Panc1 (cell line): ENCODE data around the gene LPP. TPM values are rescaled to one million over a fixed set of nuclear protein-coding genes. Genes with fewer than 3 reads are reported as not detected.

Source experiments
- ATAC-seq: fragments of 200-7000 bp; cut with Tn5 transposase; 2 replicates; pipeline ENCODE4 v1.9.1; 2020; ENCODE audit warnings: mild to moderate bottlenecking, moderate library complexity
- BruUV-seq: library from RNA; stranded (reverse); fragments of 400-500 nt; replicated peaks from 2 replicates; lab custom pipeline; 2021; lab: Mats Ljungman, UMichigan
- CTCF ChIA-PET: fragments of 300-600 bp; sonication (Branson Sonifier 250); formaldehyde crosslinking; loops from one replicate; lab custom pipeline; 2022; ENCODE audit warnings: antibody characterized with exemption; lab: Charles Lee
- POLR2A ChIA-PET: fragments of 300-600 bp; sonication (Branson Sonifier 250); formaldehyde crosslinking; loops from one replicate; lab custom pipeline; 2022; ENCODE audit warnings: antibody characterized with exemption; lab: Charles Lee
- DNase-seq: peaks from one replicate; pipeline ENCODE4 v3.0.0-alpha.2; 2010; ENCODE audit warnings: low read depth, low spot score
- H3K27ac ChIP-seq: 2 replicates; pipeline ENCODE4 v1.5.1; 2011; ENCODE audit warnings: mild to moderate bottlenecking, low read length, inconsistent platforms
- H3K27me3 ChIP-seq: fragments of 200-500 bp; sonication (Bioruptor generic); 2 replicates; pipeline ENCODE4 v1.6.0; 2014; ENCODE audit warnings: low read length, inconsistent platforms; ENCODE audit not compliant: control insufficient read depth, insufficient read depth
- H3K36me3 ChIP-seq: fragments of 200-500 bp; sonication (Bioruptor generic); 2 replicates; pipeline ENCODE4 v1.5.1; 2014; ENCODE audit warnings: inconsistent platforms, mild to moderate bottlenecking, low read length, moderate library complexity; ENCODE audit not compliant: control insufficient read depth, insufficient read depth
- H3K4me1 ChIP-seq: 2 replicates; pipeline ENCODE4 v1.5.1; 2011; ENCODE audit warnings: inconsistent platforms, mild to moderate bottlenecking, low read length, moderate library complexity; ENCODE audit not compliant: control insufficient read depth, insufficient read depth
- H3K4me3 ChIP-seq, 2 experiments: 2 replicates each; pipeline ENCODE4 v1.5.1; 2011 to 2012; ENCODE audit warnings: low read depth in 2 of 2, low read length in 2 of 2, mild to moderate bottlenecking in 2 of 2, inconsistent platforms in 1 of 2, moderate library complexity in 1 of 2
- H3K9me3 ChIP-seq: fragments of 200-500 bp; sonication (Bioruptor generic); 2 replicates; pipeline ENCODE4 v1.5.1; 2014; ENCODE audit warnings: low read depth, mild to moderate bottlenecking, inconsistent platforms, low read length, moderate library complexity; ENCODE audit not compliant: control insufficient read depth, insufficient read depth
- CTCF ChIP-seq: fragments of 450-650 bp; IDR thresholded peaks from 2 replicates; pipeline ENCODE4 v1.5.1; 2017; ENCODE audit warnings: mild to moderate bottlenecking
- POLR2AphosphoS5 ChIP-seq: IDR thresholded peaks from 2 replicates; pipeline ENCODE4 v1.6.1; 2012; ENCODE audit warnings: mild to moderate bottlenecking, low read depth, low read length, moderate library complexity
- REST ChIP-seq, 2 experiments: IDR thresholded peaks; 2 replicates each; pipeline ENCODE4 v1.6.1; 2011 to 2012; ENCODE audit warnings: low read depth in 2 of 2, control low read depth in 1 of 2, low read length in 1 of 2, mild to moderate bottlenecking in 1 of 2, moderate library complexity in 1 of 2; ENCODE audit not compliant: insufficient read depth in 1 of 2
- SIN3A ChIP-seq: IDR thresholded peaks from 2 replicates; pipeline ENCODE4 v1.6.1; 2012; ENCODE audit warnings: low read depth, mild to moderate bottlenecking, low read length, moderate library complexity, borderline replicate concordance; ENCODE audit not compliant: insufficient read depth
- TCF7L2 ChIP-seq: IDR thresholded peaks from 2 replicates; pipeline ENCODE4 v1.6.1; 2011; ENCODE audit warnings: mild to moderate bottlenecking, low read depth, low read length, inconsistent platforms
- in situ Hi-C: cut with HindIII; loops from 2 replicates; pipeline ENCODE4 v1.10.0; 2016; ENCODE audit warnings: low sequenced_read_pairs, low pct_unique_long_range_greater_than_20kb
- intact Hi-C: fragments of 100-400 bp; cut with micrococcal nuclease; formaldehyde crosslinking; loops from one replicate; pipeline ENCODE4 v1.10.0; 2022; ENCODE audit not compliant: unreplicated experiment
- total RNA-seq: library from RNA; stranded (reverse); gene quantifications from one replicate; pipeline ENCODE4 v1.2.1, GENCODE V29; 2021; ENCODE audit not compliant: unreplicated experiment

Gene LPP
- total RNA-seq, 1 experiment from 2014 or later: 90.0 TPM

GRCh38 chr3:188656196-188656982 is 502.4 kb downstream of the LPP start:
- CTCF ChIA-PET: no interaction called here
- H3K36me3 ChIP-seq: no peaks in the 10 kb centered on the region
- intact Hi-C loops (no loop called here), in situ Hi-C loops (no loop called here)
- no peaks in the 10 kb centered on the region for H3K27me3 ChIP-seq
- BruUV-seq: no TSS peak
- no peaks in the 10 kb centered on the region for H3K9me3 ChIP-seq
- H3K4me3 ChIP-seq: no peak overlapping the region
- no peak for ATAC-seq
- POLR2A ChIA-PET: no interaction called here
- no peaks in the 10 kb centered on the region for H3K4me1 ChIP-seq
- no peak for TF ChIP-seq TCF7L2
- TF ChIP-seq POLR2AphosphoS5: no peak
- TF ChIP-seq REST (IDR thresholded peaks at IDR 0.05; ENCODE audit: insufficient read depth in 1 of 2, low read depth in 2 of 2, low read length in 1 of 2): no peak
- no peak for TF ChIP-seq SIN3A
- TF ChIP-seq CTCF: no peak
- no peak for DNase-seq
- no peak overlapping the region for H3K27ac ChIP-seq

DNA sequence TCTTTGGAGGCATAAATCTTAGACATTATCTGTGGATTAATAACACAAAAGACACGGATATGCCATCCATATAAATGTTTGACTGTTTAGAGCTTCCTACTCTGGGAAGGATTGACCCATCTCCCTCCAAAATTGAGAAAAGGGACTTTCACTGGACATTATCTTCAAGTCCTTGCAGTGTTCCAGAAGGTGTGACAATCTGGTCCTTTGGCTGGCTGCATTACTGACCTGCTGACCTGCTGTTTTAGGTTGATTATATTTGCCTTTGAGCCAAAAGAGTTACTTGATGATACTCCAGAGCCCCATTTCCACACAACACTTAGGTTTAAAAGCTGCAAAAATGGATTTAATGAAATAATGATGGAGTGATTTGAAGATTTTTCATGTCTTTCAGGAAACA is 504.6 kb downstream of the LPP start:
- Histone ChIP-seq H3K27ac (no peak overlapping the region), H3K4me3 (no peak overlapping the region), H3K9me3 (no peaks in the 10 kb centered on the region), H3K36me3 (no peaks in the 10 kb centered on the region), H3K27me3 (no peaks in the 10 kb centered on the region), H3K4me1 (no peaks in the 10 kb centered on the region)
- no peak for ATAC-seq
- in situ Hi-C loops (no loop called here), intact Hi-C loops (no loop called here)
- ChIA-PET POLR2A (no interaction called here), CTCF (no interaction called here)
- no peak for DNase-seq
- BruUV-seq: no TSS peak
- TF ChIP-seq SIN3A (no peak), TCF7L2 (no peak), CTCF (no peak), REST (IDR thresholded peaks at IDR 0.05; ENCODE audit: insufficient read depth in 1 of 2, low read depth in 2 of 2, low read length in 1 of 2) (no peak), POLR2AphosphoS5 (no peak)
